ENCODE data around the gene FGF3. TPM values are rescaled to one million over a fixed set of nuclear protein-coding genes. Genes with fewer than 3 reads are reported as not detected.

FGF3 gene
- total RNA-seq, 1 donor from 2014 or later: not detected

- Mint-ChIP-seq H3K4me1 (peaks cover 3% of the 10 kb centered on the region), H3K27ac (no peak overlapping the region), H3K27me3 (ENCODE audit: low read depth) (peaks cover 42% of the 10 kb centered on the region), H3K36me3 (no peaks in the 10 kb centered on the region), H3K9me3 (no peaks in the 10 kb centered on the region), H3K4me3 (no peak overlapping the region)
- TF ChIP-seq, protein P1, sequence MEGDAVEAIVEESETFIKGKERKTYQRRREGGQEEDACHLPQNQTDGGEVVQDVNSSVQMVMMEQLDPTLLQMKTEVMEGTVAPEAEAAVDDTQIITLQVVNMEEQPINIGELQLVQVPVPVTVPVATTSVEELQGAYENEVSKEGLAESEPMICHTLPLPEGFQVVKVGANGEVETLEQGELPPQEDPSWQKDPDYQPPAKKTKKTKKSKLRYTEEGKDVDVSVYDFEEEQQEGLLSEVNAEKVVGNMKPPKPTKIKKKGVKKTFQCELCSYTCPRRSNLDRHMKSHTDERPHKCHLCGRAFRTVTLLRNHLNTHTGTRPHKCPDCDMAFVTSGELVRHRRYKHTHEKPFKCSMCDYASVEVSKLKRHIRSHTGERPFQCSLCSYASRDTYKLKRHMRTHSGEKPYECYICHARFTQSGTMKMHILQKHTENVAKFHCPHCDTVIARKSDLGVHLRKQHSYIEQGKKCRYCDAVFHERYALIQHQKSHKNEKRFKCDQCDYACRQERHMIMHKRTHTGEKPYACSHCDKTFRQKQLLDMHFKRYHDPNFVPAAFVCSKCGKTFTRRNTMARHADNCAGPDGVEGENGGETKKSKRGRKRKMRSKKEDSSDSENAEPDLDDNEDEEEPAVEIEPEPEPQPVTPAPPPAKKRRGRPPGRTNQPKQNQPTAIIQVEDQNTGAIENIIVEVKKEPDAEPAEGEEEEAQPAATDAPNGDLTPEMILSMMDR (IDR thresholded peaks at IDR 0.05; ENCODE audit: unreplicated experiment): no peak
- DNase-seq (ENCODE audit: low spot score in 2 of 2, unreplicated experiment in 2 of 2): no peak
These were observed 7.8 kb downstream of the FGF3 start for GRCh38 chr11:69811431-69811830.

DNA sequence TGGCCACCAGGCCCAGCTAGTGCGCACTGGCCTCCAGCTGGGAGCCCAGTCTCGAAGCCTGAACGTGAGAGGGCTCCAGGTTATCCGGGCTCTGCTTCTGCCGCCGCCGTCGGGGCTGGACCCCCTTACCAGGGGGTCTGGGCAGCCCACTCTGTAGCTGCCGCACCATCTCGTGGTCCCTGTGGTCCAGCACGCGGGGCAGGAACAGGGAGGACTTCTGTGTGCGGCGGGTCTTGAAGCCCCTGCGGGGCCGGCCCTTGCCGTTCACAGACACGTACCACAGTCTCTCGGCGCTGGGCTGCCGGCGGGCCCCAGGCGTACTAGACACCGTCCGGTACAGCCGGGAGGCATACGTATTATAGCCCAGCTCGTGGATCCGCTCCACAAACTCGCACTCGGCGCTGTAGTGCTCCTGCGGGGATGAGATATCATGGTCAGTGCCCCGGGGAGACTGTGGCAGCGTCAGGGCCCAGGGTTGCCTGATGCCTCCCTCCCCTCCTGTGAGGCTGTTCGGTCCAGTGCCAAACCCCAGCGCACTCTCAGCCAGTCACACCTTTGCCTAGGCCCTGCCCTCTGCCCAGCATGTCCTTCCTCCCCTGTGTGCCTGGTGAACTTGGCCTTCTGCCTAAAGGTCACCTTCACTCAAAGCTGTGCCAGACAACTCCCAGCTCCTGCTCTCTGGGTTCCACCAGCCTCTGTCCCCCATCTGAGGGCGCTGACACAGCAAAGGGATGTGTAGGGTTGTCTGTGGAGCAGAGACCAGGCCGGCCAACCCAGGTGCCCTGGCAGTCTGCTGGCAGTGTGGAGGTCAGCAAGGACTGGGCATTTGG is 8.7 kb downstream of the FGF3 start:
- Mint-ChIP-seq H3K4me1 (peaks cover 3% of the 10 kb centered on the region), H3K27me3 (ENCODE audit: low read depth) (peaks cover 36% of the 10 kb centered on the region), H3K9me3 (no peaks in the 10 kb centered on the region), H3K4me3 (no peak overlapping the region), H3K27ac (no peak overlapping the region), H3K36me3 (no peaks in the 10 kb centered on the region)
- TF ChIP-seq, protein P1 (IDR thresholded peaks at IDR 0.05; ENCODE audit: unreplicated experiment): no peak
- DNase-seq (ENCODE audit: low spot score in 2 of 2, unreplicated experiment in 2 of 2): no peak

DNA sequence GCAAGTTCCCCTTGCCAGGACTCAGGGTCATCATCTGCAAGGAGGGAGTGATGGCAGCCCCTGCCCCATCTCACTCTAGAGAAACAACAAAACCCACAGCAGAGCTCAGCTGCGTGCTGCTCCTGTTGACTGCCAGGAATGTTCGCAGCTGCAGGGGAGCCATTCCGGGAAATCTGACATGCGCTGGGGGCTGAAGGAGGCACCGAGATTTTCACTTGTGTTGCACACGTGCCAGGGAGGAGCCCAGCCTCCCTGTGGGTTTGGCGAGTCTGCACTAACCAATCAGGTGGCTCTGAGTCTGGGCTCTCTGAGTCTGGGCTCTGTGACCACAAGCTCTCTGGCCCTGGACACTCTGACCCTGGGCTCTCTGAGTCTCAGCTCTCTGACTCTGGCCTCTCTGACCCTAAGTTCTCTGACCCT is 10.5 kb downstream of the FGF3 start:
- no peak overlapping the region for H3K4me3 Mint-ChIP-seq
- H3K4me1 Mint-ChIP-seq: peaks cover 3% of the 10 kb centered on the region
- H3K36me3 Mint-ChIP-seq: no peaks in the 10 kb centered on the region
- no peak for DNase-seq (ENCODE audit: low spot score in 2 of 2, unreplicated experiment in 2 of 2)
- no peaks in the 10 kb centered on the region for H3K9me3 Mint-ChIP-seq
- peaks cover 21% of the 10 kb centered on the region for H3K27me3 Mint-ChIP-seq (ENCODE audit: low read depth)
- no peak overlapping the region for H3K27ac Mint-ChIP-seq
- TF ChIP-seq, protein P1 (IDR thresholded peaks at IDR 0.05; ENCODE audit: unreplicated experiment): no peak

DNA sequence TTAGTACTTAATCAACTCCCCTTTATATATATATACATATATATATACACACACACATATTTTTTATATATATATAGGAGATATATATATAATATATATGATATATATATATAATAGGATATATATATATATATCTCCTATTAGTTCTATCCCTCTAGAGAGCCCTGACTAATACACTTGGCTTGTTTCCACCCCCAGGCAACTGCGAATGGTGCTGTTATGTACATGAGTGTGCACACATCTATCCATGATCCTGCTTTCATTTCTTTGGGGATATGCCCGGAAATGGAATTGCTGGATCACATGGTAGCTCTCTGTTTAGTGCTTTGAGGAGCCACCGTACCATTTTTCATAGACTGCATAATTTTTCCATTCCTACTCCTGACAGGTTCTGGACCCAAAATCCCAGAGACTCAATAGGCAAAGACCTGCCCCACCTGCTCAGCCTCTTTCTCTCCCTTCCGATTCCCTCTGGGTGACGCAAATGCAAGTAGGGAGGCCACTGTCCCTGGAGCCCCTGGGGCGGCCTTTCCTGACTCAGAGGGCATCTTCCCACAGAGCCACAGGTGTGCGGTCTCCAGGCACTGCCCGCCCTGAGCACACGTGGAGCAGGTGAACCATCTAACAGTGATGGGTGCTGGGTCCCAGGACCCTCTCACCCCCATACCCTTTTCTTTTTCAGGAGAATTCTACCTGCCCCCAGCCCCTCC is 12.0 kb downstream of the FGF3 start:
- Mint-ChIP-seq H3K4me1 (peaks cover 3% of the 10 kb centered on the region), H3K27me3 (ENCODE audit: low read depth) (peaks cover 21% of the 10 kb centered on the region), H3K27ac (no peak overlapping the region), H3K9me3 (no peaks in the 10 kb centered on the region), H3K36me3 (no peaks in the 10 kb centered on the region), H3K4me3 (no peak overlapping the region)
- DNase-seq (ENCODE audit: low spot score in 2 of 2, unreplicated experiment in 2 of 2): no peak
- TF ChIP-seq, protein P1 (IDR thresholded peaks at IDR 0.05; ENCODE audit: unreplicated experiment): no peak

DNA sequence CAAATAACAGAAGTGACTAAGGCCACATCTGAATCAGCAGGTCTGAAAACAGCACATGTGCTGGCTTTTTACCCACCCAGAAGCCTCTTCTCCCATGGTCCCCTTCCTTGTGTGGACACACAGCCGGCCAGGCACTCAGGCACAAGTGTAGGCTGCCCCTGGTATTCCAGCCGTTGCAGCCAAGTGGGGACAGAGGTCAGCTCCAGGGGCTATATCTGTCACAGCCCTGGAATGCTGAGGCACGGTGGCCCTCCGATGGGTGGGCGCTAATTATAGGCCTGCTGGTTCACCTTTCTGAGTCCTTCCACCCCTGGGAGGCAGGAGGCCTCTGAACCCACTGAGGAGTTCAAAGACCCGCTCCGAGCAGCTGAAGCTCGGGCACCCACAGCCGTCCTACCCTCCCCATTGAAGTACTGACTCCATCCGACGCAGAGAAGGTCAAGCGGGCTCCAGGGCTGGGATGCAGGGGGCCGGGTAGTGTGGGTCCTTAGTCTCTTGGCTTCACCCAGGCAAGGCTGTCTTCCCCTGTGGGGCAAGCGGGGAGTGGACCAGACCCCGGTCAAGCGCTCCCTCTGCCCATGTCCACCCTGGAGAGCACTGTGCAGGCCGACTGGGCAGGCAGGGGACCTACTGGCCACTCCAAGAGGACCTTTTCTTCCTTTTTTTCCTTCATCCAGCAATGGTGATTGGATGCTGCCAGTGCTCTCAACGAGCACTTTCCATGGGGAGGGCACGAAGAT is 14.3 kb downstream of the FGF3 start:
- H3K36me3 Mint-ChIP-seq: no peaks in the 10 kb centered on the region
- H3K27ac Mint-ChIP-seq: no peak overlapping the region
- H3K4me3 Mint-ChIP-seq: no peak overlapping the region
- peaks cover 21% of the 10 kb centered on the region for H3K27me3 Mint-ChIP-seq (ENCODE audit: low read depth)
- H3K4me1 Mint-ChIP-seq: peaks cover 3% of the 10 kb centered on the region
- DNase-seq (ENCODE audit: low spot score in 2 of 2, unreplicated experiment in 2 of 2): no peak
- TF ChIP-seq, protein P1 (IDR thresholded peaks at IDR 0.05; ENCODE audit: unreplicated experiment): no peak
- H3K9me3 Mint-ChIP-seq: no peaks in the 10 kb centered on the region
